GM03348 (cell line): ENCODE measurements around the gene CELSR1.

ENCODE experiments used
- DNase-seq: peaks from one replicate; pipeline ENCODE4 v3.0.0; 2012; ENCODE audit warnings: low spot score

The CELSR1 gene

GRCh38 chr22:46442217-46442853 lies 95.1 kb downstream of the CELSR1 start:
- DNase-seq = no peak

- DNase-seq = no peak
These were observed 97.6 kb downstream of the CELSR1 start for GRCh38 chr22:46439576-46440465.

GRCh38 chr22:46439111-46439510 lies 98.3 kb downstream of the CELSR1 start:
- no peak for DNase-seq

GRCh38 chr22:46437671-46438440 lies 99.6 kb downstream of the CELSR1 start:
- no peak for DNase-seq

- DNase-seq = peak; percentile 43
These were observed 100.7 kb downstream of the CELSR1 start for GRCh38 chr22:46436595-46437175.

- DNase-seq = no peak
These were observed 104.1 kb downstream of the CELSR1 start for GRCh38 chr22:46433318-46433717.

- DNase-seq = no peak
These were observed 105.0 kb downstream of the CELSR1 start for GRCh38 chr22:46432164-46433068.

- DNase-seq = no peak
These were observed 106.2 kb downstream of the CELSR1 start for GRCh38 chr22:46430961-46431838.

GRCh38 chr22:46429325-46429853 lies 108.0 kb downstream of the CELSR1 start:
- no peak for DNase-seq

GRCh38 chr22:46428602-46429324 lies 108.7 kb downstream of the CELSR1 start:
- no peak for DNase-seq

GRCh38 chr22:46428171-46428570 lies 109.2 kb downstream of the CELSR1 start:
- DNase-seq = no peak

GRCh38 chr22:46425016-46425415 lies 112.4 kb downstream of the CELSR1 start:
- DNase-seq = peak; percentile 90

GRCh38 chr22:46424496-46424895 lies 112.9 kb downstream of the CELSR1 start:
- DNase-seq = no peak

GRCh38 chr22:46422896-46423295 lies 114.5 kb downstream of the CELSR1 start:
- no peak for DNase-seq

- no peak for DNase-seq
These were observed 116.2 kb downstream of the CELSR1 start for GRCh38 chr22:46421267-46421666.

GRCh38 chr22:46419754-46420571 lies 117.5 kb downstream of the CELSR1 start:
- no peak for DNase-seq

GRCh38 chr22:46418827-46419226 lies 118.6 kb downstream of the CELSR1 start:
- DNase-seq = no peak

- DNase-seq = no peak
These were observed 119.7 kb downstream of the CELSR1 start for GRCh38 chr22:46417769-46418168.
